Skin epidermis (tissue), 12 donors: ENCODE results near the gene VWCE.
"Not testable (repeated sequence)": the region's sequence is repeated elsewhere in the genome, so short reads cannot be mapped to it uniquely, and the experiment has no call there.

Experiments used
- H3K27ac ChIP-seq, 21 experiments: fragments of 200-600 bp; sonication (generic) in 11 of 21; one replicate each; pipeline ENCODE4 v1.5.0; 2020; ENCODE audit warnings: mild to moderate bottlenecking in 3 of 21, inconsistent platforms in 2 of 21, moderate library complexity in 2 of 21
- H3K4me3 ChIP-seq, 7 experiments: fragments of 200-600 bp; sonication (generic) in 2 of 7; one replicate each; pipeline ENCODE4 v1.5.0; 2020; ENCODE audit warnings: inconsistent platforms in 2 of 7, mild to moderate bottlenecking in 2 of 7, moderate library complexity in 1 of 7

Gene VWCE

DNA sequence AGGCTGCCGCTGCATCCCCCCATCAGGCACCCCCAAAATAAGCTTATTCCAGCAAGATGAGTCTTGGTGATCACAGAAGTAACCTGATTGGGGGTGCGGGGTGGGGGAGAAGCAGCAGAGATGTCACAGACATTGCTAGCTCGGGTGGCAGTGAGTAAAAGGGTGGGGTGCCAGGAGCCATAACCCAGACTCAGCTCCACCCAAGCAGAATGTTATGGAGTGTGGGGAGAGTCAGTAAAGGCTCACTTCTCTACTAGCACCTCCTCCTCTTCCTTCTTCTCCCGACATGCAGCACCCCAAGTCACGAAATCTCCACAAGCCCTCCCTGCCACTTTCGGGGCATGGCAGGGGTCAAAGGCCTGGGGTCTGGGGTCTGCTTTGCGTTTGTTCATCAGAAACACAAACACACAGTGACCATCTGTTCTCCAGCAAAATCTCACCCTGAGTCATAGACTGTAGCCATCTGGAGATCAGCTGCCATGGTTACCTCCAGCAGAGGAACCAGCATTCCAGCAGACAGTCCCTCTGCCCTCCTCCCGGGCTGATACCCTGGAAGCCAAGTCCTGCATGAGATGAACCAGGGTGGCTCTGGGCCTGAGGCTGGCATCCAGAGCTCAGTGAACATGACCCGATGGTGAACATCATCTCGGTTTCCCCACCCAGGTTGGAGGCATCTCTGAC lies 68.5 kb downstream of the VWCE start:
- not testable (repeated sequence) for H3K27ac ChIP-seq, H3K4me3 ChIP-seq

DNA sequence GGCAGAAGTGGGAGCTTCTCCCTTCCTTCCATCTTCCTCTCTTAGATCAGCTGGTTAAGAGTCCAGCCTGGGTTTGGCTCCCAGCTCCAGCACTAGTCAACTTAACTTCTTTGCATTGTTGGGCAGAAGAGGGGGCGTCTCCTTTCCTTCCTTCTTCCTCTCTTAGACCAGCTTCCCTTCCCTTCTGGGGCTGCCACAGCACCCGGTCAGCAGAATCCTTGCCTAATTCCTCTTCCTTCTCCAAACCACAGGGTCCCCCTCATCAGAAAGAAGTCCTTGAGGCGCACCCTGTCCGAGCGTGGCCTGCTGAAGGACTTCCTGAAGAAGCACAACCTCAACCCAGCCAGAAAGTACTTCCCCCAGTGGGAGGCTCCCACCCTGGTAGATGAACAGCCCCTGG lies 72.4 kb downstream of the VWCE start:
- not testable (repeated sequence) for H3K4me3 ChIP-seq, H3K27ac ChIP-seq

DNA sequence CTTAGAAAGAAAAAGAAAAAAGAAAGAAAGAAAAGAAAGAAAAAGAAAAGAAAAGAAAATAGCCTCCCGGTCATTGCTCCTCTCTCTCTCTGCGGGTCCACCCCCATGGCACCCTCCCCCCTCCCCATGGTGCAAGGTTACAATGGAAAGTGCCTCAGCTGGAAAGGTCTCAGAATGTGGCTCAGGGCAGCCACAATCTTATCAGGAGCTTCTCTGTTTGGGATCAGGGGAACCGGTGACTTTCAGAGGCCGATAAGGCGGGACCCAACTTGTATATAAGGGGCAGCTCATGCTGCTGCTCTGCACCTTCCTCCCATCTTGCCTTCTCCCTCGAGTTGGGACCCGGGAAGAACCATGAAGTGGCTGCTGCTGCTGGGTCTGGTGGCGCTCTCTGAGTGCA lies 73.1 kb downstream of the VWCE start, which contains the start of gene PGA4:
TSS of gene PGA4 (plus strand) at position 301 of the 400 bp plus-strand sequence. CDS start at position 355, 54 bp downstream.
- not testable (repeated sequence) for H3K27ac ChIP-seq, H3K4me3 ChIP-seq

DNA sequence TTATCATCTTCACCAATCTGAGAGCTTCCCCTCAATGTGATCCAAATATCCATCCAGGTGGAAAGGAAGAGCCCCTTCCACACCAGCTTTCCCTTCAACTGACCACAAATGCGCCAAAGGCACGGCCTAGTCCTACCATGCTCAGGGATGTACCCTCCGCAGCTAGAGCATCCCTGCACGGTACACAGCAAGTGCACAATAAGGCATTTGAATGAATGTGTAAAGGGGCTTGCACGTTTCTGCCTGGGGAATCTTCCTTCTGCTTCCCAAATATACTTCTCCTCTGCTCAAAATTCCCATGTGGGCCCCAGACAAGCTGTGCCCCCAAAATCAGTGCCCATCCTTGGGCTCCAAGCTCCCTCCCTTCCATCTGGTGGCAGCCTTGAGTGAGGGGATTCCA lies 76.1 kb downstream of the VWCE start:
- H3K4me3 ChIP-seq, H3K27ac ChIP-seq: not testable (repeated sequence)

DNA sequence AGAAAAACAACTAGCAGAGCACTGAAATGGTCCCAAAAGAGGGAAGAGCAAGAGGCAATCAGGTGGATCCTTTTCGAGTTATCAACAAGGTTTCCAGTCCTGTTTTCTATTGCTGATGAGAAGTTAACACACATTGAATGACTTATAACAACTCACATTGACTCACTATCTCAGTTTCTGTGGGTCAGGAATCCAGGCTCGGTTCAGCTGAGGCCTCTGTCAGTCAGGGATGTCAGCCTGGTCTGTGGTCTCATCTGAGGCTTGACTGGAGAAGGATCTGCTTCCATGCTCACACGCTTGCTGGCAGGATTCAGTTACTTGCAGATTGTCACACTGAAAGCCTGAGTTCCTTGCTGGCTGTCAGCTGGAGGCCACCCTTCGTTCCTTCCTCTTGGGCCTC lies 76.8 kb downstream of the VWCE start:
- not testable (repeated sequence) for H3K27ac ChIP-seq, H3K4me3 ChIP-seq

DNA sequence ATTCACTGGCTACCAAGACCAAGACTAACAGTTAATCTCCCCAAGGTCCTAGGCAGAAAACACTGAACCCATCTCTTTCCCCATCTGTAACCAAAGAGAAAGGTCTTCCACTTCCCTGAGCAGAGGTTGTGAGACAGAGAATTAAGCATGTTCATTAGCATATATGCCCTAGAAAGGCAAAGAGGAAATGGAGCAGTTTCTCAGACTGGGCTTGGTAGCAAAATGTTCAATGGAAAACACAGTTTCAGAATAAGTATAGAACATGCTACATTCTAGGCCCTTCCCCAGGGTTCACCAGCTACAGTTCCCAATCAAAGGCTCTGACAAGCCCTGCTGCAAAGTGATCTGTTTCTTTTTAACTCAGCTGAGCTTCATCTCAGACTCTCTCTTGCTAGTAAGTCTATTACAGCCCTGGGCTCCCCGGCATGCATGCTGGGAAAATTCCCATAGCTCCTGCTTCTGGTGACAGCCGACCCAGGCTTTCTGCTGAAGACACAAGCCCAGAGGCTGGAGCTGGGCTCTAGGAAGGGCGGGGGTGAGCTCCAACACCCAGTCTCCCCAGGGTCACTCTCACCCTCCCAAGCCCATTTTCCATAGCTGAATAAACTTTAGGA lies 81.3 kb downstream of the VWCE start:
- not testable (repeated sequence) for H3K27ac ChIP-seq, H3K4me3 ChIP-seq

DNA sequence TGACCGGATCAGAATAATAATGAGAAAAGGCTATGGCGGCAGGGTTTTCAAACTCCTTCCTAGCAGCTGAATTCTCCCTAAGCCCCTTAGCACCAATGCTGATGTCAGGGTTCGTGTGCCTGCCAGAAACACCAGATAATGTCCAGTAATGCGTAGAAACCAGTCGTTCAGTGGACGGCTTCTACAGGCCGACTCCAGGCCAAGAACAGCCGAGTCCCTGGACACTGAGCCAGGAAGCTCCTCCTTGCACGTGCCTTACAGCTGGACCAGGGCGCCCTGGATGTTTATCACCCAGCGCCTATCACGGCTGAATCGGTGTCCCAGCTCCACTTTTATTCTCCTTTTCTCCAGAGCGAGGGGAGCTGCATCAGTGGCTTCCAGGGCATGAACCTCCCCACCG lies 82.9 kb downstream of the VWCE start:
- not testable (repeated sequence) for H3K4me3 ChIP-seq, H3K27ac ChIP-seq

DNA sequence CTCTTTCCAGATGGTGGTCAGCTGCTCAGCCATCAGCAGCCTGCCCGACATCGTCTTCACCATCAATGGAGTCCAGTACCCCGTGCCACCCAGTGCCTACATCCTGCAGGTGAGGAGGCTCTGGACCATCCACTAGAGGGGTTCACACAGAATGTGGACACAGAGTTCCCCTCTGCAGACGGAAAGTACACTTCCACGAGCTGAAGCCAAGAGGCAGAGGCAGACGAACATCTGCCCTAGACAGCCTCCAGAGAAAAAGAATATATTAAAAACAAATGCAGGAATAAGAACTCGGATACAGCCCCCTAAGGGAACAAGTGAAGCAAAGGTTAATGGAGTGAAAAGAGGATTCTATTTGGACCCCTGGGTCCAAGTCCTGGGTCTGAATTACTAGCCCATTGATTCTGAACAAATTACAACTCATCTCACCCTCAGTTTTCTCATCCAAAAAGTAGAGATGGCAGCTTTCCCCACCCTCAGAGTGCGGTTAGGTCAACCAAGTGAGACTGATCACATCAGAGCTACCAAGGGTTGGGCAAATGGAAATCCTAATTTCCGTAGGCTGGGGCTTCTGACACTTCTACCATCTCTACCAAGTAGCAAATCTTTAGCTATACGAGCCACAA lies 83.7 kb downstream of the VWCE start:
- H3K27ac ChIP-seq, H3K4me3 ChIP-seq: not testable (repeated sequence)

DNA sequence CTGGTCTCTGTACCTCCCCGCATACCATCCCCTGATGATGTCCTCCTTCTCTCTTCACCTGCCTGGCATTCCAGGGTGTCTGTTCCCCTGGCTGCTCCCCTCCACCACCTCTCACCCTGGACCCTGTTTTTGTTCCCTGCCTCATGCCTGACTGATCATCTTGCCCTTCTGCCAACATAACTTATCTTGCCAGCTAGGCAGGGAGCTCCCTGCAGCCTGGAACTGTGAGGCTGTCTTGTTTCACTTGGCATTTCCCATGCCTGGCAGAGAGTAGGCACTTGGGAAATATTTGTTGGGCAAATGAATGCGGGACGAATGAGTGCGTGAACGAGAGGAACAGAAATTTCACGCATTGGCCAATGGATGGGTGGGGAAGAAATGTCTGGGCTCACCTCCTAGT lies 84.5 kb downstream of the VWCE start:
- not testable (repeated sequence) for H3K4me3 ChIP-seq

More for the DNA sequence above, 84.5 kb downstream of the VWCE start:
- not testable (repeated sequence) for H3K27ac ChIP-seq
